ENCODE measurements around the gene BNC2.

The BNC2 gene

DNA sequence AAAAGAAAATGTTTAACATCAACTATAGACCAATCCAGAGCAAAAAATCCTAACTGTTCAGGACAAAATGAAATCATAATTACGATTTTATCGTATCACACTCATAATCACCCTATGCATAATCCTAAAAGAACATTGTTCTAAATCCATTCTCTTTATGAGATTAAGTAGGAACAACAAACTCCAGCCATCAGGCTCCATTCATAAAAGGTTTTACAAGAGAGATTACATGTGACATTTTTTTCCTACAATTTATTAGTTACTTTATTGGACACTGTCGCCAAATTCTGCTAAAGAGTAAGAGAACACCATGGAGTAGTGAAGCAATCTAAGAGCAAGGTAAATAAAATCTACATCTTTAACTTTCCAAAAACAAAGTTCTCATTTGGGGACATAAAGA, 198.0 kb downstream of the BNC2 start:
- H3K9me3 Mint-ChIP-seq = no peaks in the 10 kb centered on the region
- no peaks in the 10 kb centered on the region for H3K27me3 Mint-ChIP-seq (ENCODE audit: low read depth)
- H3K4me3 Mint-ChIP-seq = no peak overlapping the region

DNA sequence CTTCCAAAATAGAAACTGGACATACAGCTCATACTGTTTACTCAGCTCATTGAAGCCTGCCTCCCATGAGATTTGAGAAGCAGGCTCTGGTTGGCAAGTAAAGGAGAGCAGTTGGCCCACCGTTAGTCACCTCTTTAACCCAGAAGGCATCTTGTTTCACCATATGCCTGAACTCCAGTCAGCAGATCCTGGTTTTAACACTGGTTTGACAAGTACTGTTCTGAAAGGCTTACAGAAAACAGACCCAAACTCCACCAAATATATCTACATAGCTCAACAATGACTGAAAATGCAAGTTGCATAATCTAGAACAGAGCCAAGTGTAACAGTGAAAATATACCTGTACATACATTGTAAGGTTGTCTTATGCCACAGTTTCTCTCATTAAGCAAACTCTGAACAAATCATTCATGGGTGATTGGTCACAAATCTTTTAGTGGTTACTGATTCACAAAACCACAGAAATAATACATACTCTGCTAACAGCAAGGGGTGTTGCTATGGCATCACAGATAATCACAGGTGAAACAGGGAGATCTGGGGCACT, 198.8 kb downstream of the BNC2 start:
- H3K36me3 Mint-ChIP-seq (ENCODE audit: low read depth) = peaks cover 10% of the 10 kb centered on the region
- no peaks in the 10 kb centered on the region for H3K27me3 Mint-ChIP-seq (ENCODE audit: low read depth)
- H3K27ac Mint-ChIP-seq = peak overlapping the region; percentile 22 to 85 (median 82)
- H3K4me1 Mint-ChIP-seq = peaks cover 41% of the 10 kb centered on the region
- no peaks in the 10 kb centered on the region for H3K9me3 Mint-ChIP-seq
- H3K4me3 Mint-ChIP-seq = no peak overlapping the region
- TF ChIP-seq, protein P1, sequence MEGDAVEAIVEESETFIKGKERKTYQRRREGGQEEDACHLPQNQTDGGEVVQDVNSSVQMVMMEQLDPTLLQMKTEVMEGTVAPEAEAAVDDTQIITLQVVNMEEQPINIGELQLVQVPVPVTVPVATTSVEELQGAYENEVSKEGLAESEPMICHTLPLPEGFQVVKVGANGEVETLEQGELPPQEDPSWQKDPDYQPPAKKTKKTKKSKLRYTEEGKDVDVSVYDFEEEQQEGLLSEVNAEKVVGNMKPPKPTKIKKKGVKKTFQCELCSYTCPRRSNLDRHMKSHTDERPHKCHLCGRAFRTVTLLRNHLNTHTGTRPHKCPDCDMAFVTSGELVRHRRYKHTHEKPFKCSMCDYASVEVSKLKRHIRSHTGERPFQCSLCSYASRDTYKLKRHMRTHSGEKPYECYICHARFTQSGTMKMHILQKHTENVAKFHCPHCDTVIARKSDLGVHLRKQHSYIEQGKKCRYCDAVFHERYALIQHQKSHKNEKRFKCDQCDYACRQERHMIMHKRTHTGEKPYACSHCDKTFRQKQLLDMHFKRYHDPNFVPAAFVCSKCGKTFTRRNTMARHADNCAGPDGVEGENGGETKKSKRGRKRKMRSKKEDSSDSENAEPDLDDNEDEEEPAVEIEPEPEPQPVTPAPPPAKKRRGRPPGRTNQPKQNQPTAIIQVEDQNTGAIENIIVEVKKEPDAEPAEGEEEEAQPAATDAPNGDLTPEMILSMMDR (IDR thresholded peaks at IDR 0.05; ENCODE audit: unreplicated experiment in 3 of 3) = no peak

More for the DNA sequence above, 198.0 kb downstream of the BNC2 start:
- H3K27ac Mint-ChIP-seq = peak overlapping the region; percentile 22 to 53 (median 43)
- TF ChIP-seq, protein P1 (IDR thresholded peaks at IDR 0.05; ENCODE audit: unreplicated experiment in 3 of 3) = no peak
- peaks cover 10% of the 10 kb centered on the region for H3K36me3 Mint-ChIP-seq (ENCODE audit: low read depth)
- peaks cover 42% of the 10 kb centered on the region for H3K4me1 Mint-ChIP-seq

DNA sequence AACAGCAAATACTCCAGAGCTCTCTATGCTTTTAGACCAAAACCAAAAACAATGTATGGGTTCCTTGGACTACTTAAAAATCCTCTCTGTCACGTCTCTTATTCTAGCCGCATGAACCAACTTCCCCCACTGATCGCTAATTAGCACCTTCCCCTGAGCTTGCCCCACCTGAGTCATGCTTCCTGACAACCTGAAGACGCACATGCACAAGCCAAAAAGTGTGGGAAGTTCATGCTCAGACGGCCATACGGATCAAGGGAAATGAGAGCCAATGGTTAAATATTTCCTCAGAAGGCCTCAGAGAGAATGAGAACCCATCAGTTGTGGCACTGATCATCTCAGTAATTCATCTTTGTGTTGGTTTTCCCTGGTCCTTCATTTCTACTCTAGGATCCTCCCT, 199.7 kb downstream of the BNC2 start:
- H3K4me1 Mint-ChIP-seq = peaks cover 47% of the 10 kb centered on the region
- peak overlapping the region; percentile 22 to 85 (median 82) for H3K27ac Mint-ChIP-seq
- no peaks in the 10 kb centered on the region for H3K27me3 Mint-ChIP-seq (ENCODE audit: low read depth)
- H3K4me3 Mint-ChIP-seq = no peak overlapping the region
- TF ChIP-seq, protein P1 (IDR thresholded peaks at IDR 0.05; ENCODE audit: unreplicated experiment in 3 of 3) = no peak
- H3K9me3 Mint-ChIP-seq = no peaks in the 10 kb centered on the region
- peaks cover 10% of the 10 kb centered on the region for H3K36me3 Mint-ChIP-seq (ENCODE audit: low read depth)

DNA sequence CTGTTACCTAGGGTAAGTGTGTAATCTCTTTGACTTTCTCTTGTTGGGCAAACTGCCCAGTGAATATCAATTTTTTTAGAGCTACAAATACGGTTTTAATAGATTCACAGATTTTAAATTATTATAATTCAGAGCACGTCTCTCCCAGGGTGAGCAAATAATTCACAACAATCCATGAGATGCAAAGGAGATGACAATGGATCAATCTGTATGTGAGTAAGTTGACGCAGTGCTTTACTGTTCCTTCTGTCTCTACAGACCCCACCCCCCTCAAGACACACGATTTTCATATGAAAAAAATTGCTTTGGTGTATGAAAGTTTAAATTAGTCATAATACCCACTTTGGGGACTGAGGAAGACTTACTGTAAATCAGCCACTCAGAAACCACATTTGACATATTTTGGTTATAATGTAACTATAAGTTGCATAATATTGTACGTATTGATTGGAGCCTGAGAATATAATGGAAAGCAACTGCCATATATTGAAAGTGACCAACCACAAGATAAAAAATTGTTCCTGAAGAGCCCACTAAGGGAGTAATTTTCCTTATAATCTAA, 201.7 kb downstream of the BNC2 start:
- Mint-ChIP-seq H3K9me3 (no peaks in the 10 kb centered on the region), H3K27ac (peak overlapping the region in 2 of 3 experiments; percentile 7 to 58), H3K4me1 (peaks cover 42% of the 10 kb centered on the region), H3K36me3 (ENCODE audit: low read depth) (peaks cover 14% of the 10 kb centered on the region), H3K4me3 (no peak overlapping the region), H3K27me3 (ENCODE audit: low read depth) (no peaks in the 10 kb centered on the region)
- TF ChIP-seq, protein P1 (IDR thresholded peaks at IDR 0.05; ENCODE audit: unreplicated experiment in 3 of 3) = no peak

DNA sequence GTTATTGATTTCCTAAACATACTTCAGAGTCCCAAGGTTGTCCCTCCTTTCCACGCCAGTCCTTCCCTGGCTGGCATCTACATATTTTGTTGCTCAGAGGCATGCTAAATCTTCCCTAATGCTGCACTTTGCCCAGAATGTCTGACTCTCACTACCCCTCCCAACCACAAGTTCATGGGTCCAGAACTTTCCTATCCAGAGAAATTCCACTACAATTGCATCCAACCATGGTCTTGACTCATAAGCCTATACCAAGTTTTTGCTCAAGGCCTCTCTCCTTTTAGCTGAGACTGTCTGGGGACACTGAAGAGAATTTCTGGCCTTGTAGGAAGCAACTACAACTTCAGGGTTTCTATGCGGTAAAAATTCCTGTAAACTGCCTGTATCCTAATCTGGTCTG, 206.3 kb downstream of the BNC2 start:
- no peaks in the 10 kb centered on the region for H3K9me3 Mint-ChIP-seq
- H3K4me3 Mint-ChIP-seq = no peak overlapping the region
- peak overlapping the region; percentile 13 to 56 (median 54) for H3K27ac Mint-ChIP-seq
- TF ChIP-seq, protein P1 (IDR thresholded peaks at IDR 0.05; ENCODE audit: unreplicated experiment in 3 of 3) = no peak
- peaks cover 12% of the 10 kb centered on the region for H3K36me3 Mint-ChIP-seq (ENCODE audit: low read depth)
- no peaks in the 10 kb centered on the region for H3K27me3 Mint-ChIP-seq (ENCODE audit: low read depth)
- H3K4me1 Mint-ChIP-seq = peaks cover 12% of the 10 kb centered on the region

DNA sequence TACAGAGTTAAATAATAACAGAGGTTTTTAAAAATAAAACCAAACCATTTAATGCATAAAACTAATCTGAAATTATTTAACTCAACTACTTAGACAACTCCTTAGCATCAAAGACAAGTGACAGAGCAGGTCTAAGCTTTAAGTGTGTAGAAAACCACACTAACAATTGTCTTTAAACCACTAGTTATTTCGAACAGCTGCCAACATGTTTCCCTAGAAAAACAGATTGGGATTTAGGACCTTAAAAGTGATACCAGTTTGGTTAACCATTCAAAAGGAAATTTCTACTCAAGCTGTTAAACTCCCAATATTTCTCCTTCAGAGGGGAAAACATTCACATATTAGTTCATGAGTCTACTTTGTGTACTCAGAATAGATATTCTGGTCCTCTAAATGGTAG, 208.7 kb downstream of the BNC2 start:
- Mint-ChIP-seq H3K27me3 (ENCODE audit: low read depth) (no peaks in the 10 kb centered on the region), H3K4me1 (peaks cover 26% of the 10 kb centered on the region), H3K9me3 (no peaks in the 10 kb centered on the region)

More for the DNA sequence above, 208.7 kb downstream of the BNC2 start:
- H3K27ac Mint-ChIP-seq = no peak overlapping the region
- H3K36me3 Mint-ChIP-seq (ENCODE audit: low read depth) = peaks cover 12% of the 10 kb centered on the region
- H3K4me3 Mint-ChIP-seq = no peak overlapping the region
- TF ChIP-seq, protein P1 (IDR thresholded peaks at IDR 0.05; ENCODE audit: unreplicated experiment in 3 of 3) = no peak
